Natural killer cell (primary cell): ENCODE data around the gene TBCC. TPM values are rescaled to one million over a fixed set of nuclear protein-coding genes. Genes with fewer than 3 reads are reported as not detected.
A peak's percentile ranks its signal among the peaks of the same experiment; 100 is the strongest.

Experiments
- ATAC-seq, 3 donors: fragments of 150-1000 bp in 2 of 3; fragments of 200-7000 bp in 1 of 3; cut with Tn5 transposase; 1 replicate in 1 of 3; 2 replicates in 2 of 3; pipeline ENCODE4 v1.10.0; 2021; ENCODE audit warnings: mild to moderate bottlenecking in 2 of 3, moderate library complexity in 2 of 3
- DNase-seq, 2 donors: peaks; one replicate each; pipeline versions ENCODE4 v3.0.0 to v3.0.0-alpha.2; 2013 to 2021; ENCODE audit warnings: mixed read lengths in 1 of 2
- H3K27ac ChIP-seq: one replicate; pipeline ENCODE4 v1.5.1; 2013; ENCODE audit warnings: mild to moderate bottlenecking, low read length
- H3K27me3 ChIP-seq: one replicate; pipeline ENCODE4 v1.6.1; 2013; ENCODE audit warnings: low read length; ENCODE audit not compliant: control insufficient read depth, insufficient read depth
- H3K36me3 ChIP-seq: one replicate; pipeline ENCODE4 v1.6.1; 2013; ENCODE audit warnings: low read length; ENCODE audit not compliant: control insufficient read depth, insufficient read depth
- H3K4me1 ChIP-seq: one replicate; pipeline ENCODE4 v1.6.1; 2013; ENCODE audit warnings: low read length; ENCODE audit not compliant: control insufficient read depth, insufficient read depth
- H3K4me3 ChIP-seq: one replicate; pipeline ENCODE4 v1.5.1; 2013; ENCODE audit warnings: low read length
- H3K9me3 ChIP-seq: one replicate; pipeline ENCODE4 v1.6.1; 2013; ENCODE audit warnings: low read length; ENCODE audit not compliant: control insufficient read depth, insufficient read depth
- H3K27ac Mint-ChIP-seq, 2 donors: one replicate each; pipeline ENCODE4 v1.8.0; 2022; ENCODE audit warnings: mild to moderate bottlenecking in 2 of 2, mixed read lengths in 2 of 2, moderate library complexity in 1 of 2
- H3K27me3 Mint-ChIP-seq, 2 donors: one replicate each; pipeline ENCODE4 v1.8.0; 2022; ENCODE audit warnings: low read depth in 2 of 2, mixed read lengths in 2 of 2
- H3K36me3 Mint-ChIP-seq: one replicate; pipeline ENCODE4 v1.8.0; 2022; ENCODE audit warnings: mixed read lengths
- H3K4me1 Mint-ChIP-seq, 2 donors: one replicate each; pipeline ENCODE4 v1.8.0; 2022; ENCODE audit warnings: mixed read lengths in 2 of 2
- H3K4me3 Mint-ChIP-seq: one replicate; pipeline ENCODE4 v1.8.0; 2022; ENCODE audit warnings: mild to moderate bottlenecking, moderate library complexity, mixed read lengths
- H3K9me3 Mint-ChIP-seq, 2 donors: one replicate each; pipeline ENCODE4 v1.8.0; 2022; ENCODE audit warnings: mixed read lengths in 2 of 2
- CTCF ChIP-seq: fragments of 200-600 bp; IDR thresholded peaks from one replicate; pipeline ENCODE4 v1.8.0; 2022; ENCODE audit warnings: antibody characterized with exemption
- WGBS: methylation state at CpG from one replicate; pipeline ENCODE4 v1.1.7; 2013; ENCODE audit warnings: missing lambda C conversion rate; ENCODE audit not compliant: insufficient coverage; 5-methylcytosine and 5-hydroxymethylcytosine counted together
- intact Hi-C: fragments of 100-400 bp; cut with micrococcal nuclease; formaldehyde crosslinking; loops from one replicate; pipeline ENCODE4 v1.14.2; 2022
- total RNA-seq, 4 donors: library from RNA; stranded (reverse); fragments of 120-200 nt in 1 of 4; gene quantifications; one replicate each; pipeline versions ENCODE4 v1.2.3 to v1.2.4, GENCODE V29; 2013 to 2022

TBCC gene
- total RNA-seq, 3 donors from 2014 or later (not counting 1 experiment from before 2014, with no cell fraction given): 64.1 to 77.6 (median 65.6) TPM

DNA sequence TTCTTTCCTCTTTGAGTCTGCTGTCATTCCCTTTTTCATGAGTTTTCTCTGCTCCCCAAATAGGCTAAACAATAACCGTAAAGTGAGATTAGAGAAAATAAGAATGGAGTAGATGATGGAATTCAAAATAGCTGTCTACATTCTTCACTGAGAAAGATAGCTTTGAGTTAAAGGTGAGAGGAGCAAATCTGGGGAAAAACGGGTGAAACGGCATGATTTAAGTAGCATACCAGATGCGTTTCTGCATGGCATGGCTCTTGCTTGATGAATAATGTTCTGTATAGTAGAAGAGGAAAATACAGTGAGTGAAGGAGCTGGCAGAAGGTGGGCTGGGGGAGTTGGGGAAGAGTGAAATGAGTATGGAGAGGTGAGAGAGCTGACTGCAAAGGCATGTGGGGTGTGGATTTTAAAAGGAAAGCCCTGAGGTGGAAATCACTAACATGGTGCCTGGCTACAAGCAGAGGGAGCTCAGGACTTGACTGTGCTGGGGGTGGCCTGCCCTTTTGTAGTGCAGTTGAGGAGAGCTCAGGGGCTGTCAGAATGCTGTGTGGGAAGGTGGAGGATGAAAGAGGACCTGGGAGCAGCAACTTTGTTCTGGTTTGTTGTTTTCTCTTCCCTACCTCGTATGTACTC lies 44.8 kb upstream of the TBCC start:
- H3K4me1 ChIP-seq: peaks cover 33% of the 10 kb centered on the region
- no peaks in the 10 kb centered on the region for H3K9me3 Mint-ChIP-seq
- H3K36me3 Mint-ChIP-seq: no peaks in the 10 kb centered on the region
- WGBS: 91% methylated on average over 4 of the region's 5 CpGs
- no peaks in the 10 kb centered on the region for H3K27me3 Mint-ChIP-seq
- peaks cover 2% of the 10 kb centered on the region for H3K36me3 ChIP-seq
- DNase-seq: peak in 1 of 2 donors; percentile 32
- peak overlapping the region in 1 of 2 donors; percentile 74 for H3K27ac Mint-ChIP-seq
- intact Hi-C loops: no loop called here
- H3K4me3 ChIP-seq: no peak overlapping the region
- H3K27ac ChIP-seq: peak overlapping the region; percentile 61
- H3K4me1 Mint-ChIP-seq: peaks cover 33 to 37% of the 10 kb centered on the region in 2 donors
- no peaks in the 10 kb centered on the region for H3K9me3 ChIP-seq
- no peak for TF ChIP-seq CTCF
- H3K27me3 ChIP-seq: no peaks in the 10 kb centered on the region
- ATAC-seq: peak in 1 of 3 donors; percentile 24
- peak overlapping the region; percentile 0 for H3K4me3 Mint-ChIP-seq

- intact Hi-C loops: no loop called here
- no peaks in the 10 kb centered on the region for H3K9me3 Mint-ChIP-seq
- no peaks in the 10 kb centered on the region for H3K27me3 Mint-ChIP-seq
- H3K4me1 Mint-ChIP-seq: peaks cover 33 to 37% of the 10 kb centered on the region in 2 donors
- Histone ChIP-seq H3K27ac (peak overlapping the region; percentile 20), H3K9me3 (no peaks in the 10 kb centered on the region), H3K36me3 (peaks cover 2% of the 10 kb centered on the region), H3K4me3 (no peak overlapping the region), H3K27me3 (no peaks in the 10 kb centered on the region), H3K4me1 (peaks cover 40% of the 10 kb centered on the region)
- WGBS: 95% methylated on average over 4 of the region's 4 CpGs
- H3K27ac Mint-ChIP-seq: peak overlapping the region in 1 of 2 donors; percentile 44
- no peaks in the 10 kb centered on the region for H3K36me3 Mint-ChIP-seq
- TF ChIP-seq CTCF: no peak
- no peak overlapping the region for H3K4me3 Mint-ChIP-seq
- ATAC-seq: no peak
- DNase-seq: peak in 1 of 2 donors; percentile 23
Observed at GRCh38 chr6:42788671-42789070, 42.8 kb upstream of the TBCC start.

DNA sequence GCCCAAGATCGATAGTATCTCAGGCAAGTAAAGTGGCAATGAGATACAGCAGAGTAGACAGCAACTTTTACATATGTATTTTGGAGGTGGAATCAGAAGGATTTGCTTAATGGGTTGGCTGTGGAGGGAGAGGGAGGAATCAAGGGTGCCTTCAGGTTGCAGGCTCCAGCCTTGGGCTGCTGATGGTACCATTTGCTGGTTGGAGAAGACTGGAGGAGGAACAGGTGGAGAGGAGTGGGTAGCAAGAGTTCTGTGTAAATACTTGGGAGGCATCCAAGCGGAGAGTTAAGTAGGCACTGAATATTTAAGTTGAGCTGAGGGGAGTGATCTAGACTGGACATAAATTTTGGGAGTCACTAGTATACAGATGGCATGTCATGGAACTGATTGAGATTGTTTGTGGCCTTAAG lies 41.2 kb upstream of the TBCC start:
- DNase-seq: peak in 1 of 2 donors; percentile 16
- Mint-ChIP-seq H3K36me3 (no peaks in the 10 kb centered on the region), H3K27ac (no peak overlapping the region), H3K27me3 (no peaks in the 10 kb centered on the region), H3K4me3 (no peak overlapping the region), H3K4me1 (peaks cover 33 to 41% of the 10 kb centered on the region in 2 donors), H3K9me3 (no peaks in the 10 kb centered on the region)
- no peaks in the 10 kb centered on the region for H3K27me3 ChIP-seq
- H3K27ac ChIP-seq: peak overlapping the region; percentile 24
- peaks cover 40% of the 10 kb centered on the region for H3K4me1 ChIP-seq
- no peak for ATAC-seq
- no peaks in the 10 kb centered on the region for H3K9me3 ChIP-seq
- no peak overlapping the region for H3K4me3 ChIP-seq
- WGBS: 69% methylated on average over 2 of the region's 2 CpGs
- no peak for TF ChIP-seq CTCF
- intact Hi-C loops: no loop called here
- H3K36me3 ChIP-seq: peaks cover 2% of the 10 kb centered on the region

DNA sequence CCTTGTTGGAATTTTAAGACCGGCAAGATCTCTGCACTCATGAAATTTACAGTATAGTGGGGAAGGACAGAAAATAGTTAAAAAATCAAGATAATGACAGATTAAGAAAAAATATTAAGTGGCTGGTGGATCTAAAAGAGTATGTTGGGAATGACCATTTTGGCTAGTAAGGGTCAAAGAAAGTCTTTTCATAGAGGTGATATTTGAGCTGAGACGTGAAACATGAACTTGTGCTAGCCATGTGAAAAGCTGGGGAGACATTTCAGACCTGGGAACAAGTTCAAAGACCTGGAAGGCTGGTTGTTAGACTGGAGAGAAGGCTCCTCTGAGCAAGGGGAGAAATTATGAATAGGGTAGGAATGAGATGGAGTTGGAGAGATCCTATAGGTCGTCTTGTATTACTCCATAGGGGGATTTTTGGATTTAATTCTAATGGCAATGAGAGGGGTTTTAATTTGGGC lies 40.7 kb upstream of the TBCC start:
- no peak for TF ChIP-seq CTCF
- H3K9me3 Mint-ChIP-seq: no peaks in the 10 kb centered on the region
- H3K4me1 ChIP-seq: peaks cover 40% of the 10 kb centered on the region
- H3K27ac ChIP-seq: no peak overlapping the region
- H3K4me3 ChIP-seq: no peak overlapping the region
- H3K36me3 ChIP-seq: peaks cover 2% of the 10 kb centered on the region
- H3K27ac Mint-ChIP-seq: no peak overlapping the region
- no peaks in the 10 kb centered on the region for H3K36me3 Mint-ChIP-seq
- intact Hi-C loops: no loop called here
- H3K27me3 ChIP-seq: no peaks in the 10 kb centered on the region
- DNase-seq (no peak), ATAC-seq (no peak)
- no peak overlapping the region for H3K4me3 Mint-ChIP-seq
- H3K4me1 Mint-ChIP-seq: peaks cover 29 to 36% of the 10 kb centered on the region in 2 donors
- 95% methylated on average over 3 of the region's 3 CpGs for WGBS
- no peaks in the 10 kb centered on the region for H3K9me3 ChIP-seq
- H3K27me3 Mint-ChIP-seq: no peaks in the 10 kb centered on the region
